Activated naive CD8-positive, alpha-beta T cell treated with anti-CD3 and anti-CD28 coated beads, Interleukin-2, amount 10 ng/mL, durations not matched to agents 7 days and 5 days (primary cell): ENCODE data around the gene CXCR6. TPM values are rescaled to one million over a fixed set of nuclear protein-coding genes. Genes with fewer than 3 reads are reported as not detected.

ENCODE experiments used
- ATAC-seq: fragments of 150-1000 bp; cut with Tn5 transposase; one replicate; pipeline ENCODE4 v1.10.0; 2021; ENCODE audit warnings: low read depth, moderate library complexity
- POLR2A ChIA-PET: fragments of 350-600 bp; sonication (Branson Sonifier 250); formaldehyde crosslinking; loops from one replicate; lab custom pipeline; 2021; ENCODE audit warnings: antibody characterized with exemption; lab: Charles Lee
- DNase-seq: peaks from one replicate; pipeline ENCODE4 v3.0.0; 2021
- H3K27ac Mint-ChIP-seq: one replicate; pipeline ENCODE4 v1.8.0; 2022; ENCODE audit warnings: mild to moderate bottlenecking, mixed read lengths
- H3K27me3 Mint-ChIP-seq: one replicate; pipeline ENCODE4 v1.8.0; 2022; ENCODE audit warnings: mild to moderate bottlenecking, moderate library complexity, mixed read lengths
- H3K36me3 Mint-ChIP-seq: one replicate; pipeline ENCODE4 v1.8.0; 2021; ENCODE audit warnings: mild to moderate bottlenecking, mixed read lengths
- H3K4me1 Mint-ChIP-seq: one replicate; pipeline ENCODE4 v1.8.0; 2021; ENCODE audit warnings: mixed read lengths
- H3K4me3 Mint-ChIP-seq: one replicate; pipeline ENCODE4 v1.8.0; 2022; ENCODE audit warnings: mild to moderate bottlenecking, moderate library complexity, mixed read lengths
- H3K9me3 Mint-ChIP-seq: one replicate; pipeline ENCODE4 v1.8.0; 2021; ENCODE audit warnings: mixed read lengths
- total RNA-seq, 2 experiments: library from RNA; stranded (reverse); gene quantifications; one replicate each; pipeline ENCODE4 v1.2.3, GENCODE V29; 2021

The CXCR6 gene
- total RNA-seq, 2 experiments from 2014 or later, result 12.4 to 13.5 TPM

GRCh38 chr3:45957586-45957985 is 14.3 kb downstream of the CXCR6 start:
- DNase-seq (no peak), ATAC-seq (no peak)
- Mint-ChIP-seq H3K4me1 (peaks cover 44% of the 10 kb centered on the region), H3K4me3 (no peak overlapping the region), H3K9me3 (no peaks in the 10 kb centered on the region), H3K27ac (no peak overlapping the region), H3K27me3 (no peaks in the 10 kb centered on the region), H3K36me3 (peaks cover 93% of the 10 kb centered on the region)
- POLR2A ChIA-PET, result interaction anchor here (1.2 kb wide), 1 partner anchor 14 kb away, joined by 3 read pairs; the partner anchor contains the start of gene CXCR6

GRCh38 chr3:45958321-45958791 is 15.1 kb downstream of the CXCR6 start:
- peaks cover 46% of the 10 kb centered on the region for H3K4me1 Mint-ChIP-seq
- no peaks in the 10 kb centered on the region for H3K27me3 Mint-ChIP-seq
- DNase-seq, result no peak
- POLR2A ChIA-PET, result interaction anchor here (1.2 kb wide), 1 partner anchor 15 kb away, joined by 3 read pairs; the partner anchor contains the start of gene CXCR6
- no peak for ATAC-seq
- no peaks in the 10 kb centered on the region for H3K9me3 Mint-ChIP-seq
- no peak overlapping the region for H3K27ac Mint-ChIP-seq
- H3K4me3 Mint-ChIP-seq, result no peak overlapping the region
- H3K36me3 Mint-ChIP-seq, result peaks cover 93% of the 10 kb centered on the region

DNA sequence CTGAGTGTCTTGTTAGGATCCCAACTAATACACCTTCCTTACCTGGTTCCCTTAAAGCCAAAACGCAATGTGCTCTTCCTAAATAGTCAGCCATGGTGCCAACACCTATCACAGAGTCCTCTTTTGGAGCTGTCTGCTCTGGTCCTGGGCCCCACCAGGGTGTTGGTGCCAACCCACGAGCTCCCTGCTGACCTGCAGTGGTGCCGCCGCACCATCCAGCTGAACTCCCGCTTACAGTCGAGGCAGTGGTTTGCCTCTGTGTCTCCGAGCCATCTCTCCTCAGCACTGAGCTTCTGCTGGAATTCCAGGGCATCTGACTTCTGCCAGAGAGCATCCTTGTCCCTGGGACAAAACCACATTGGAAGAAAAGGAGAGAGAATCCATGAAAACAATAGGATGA is 15.9 kb downstream of the CXCR6 start:
- Mint-ChIP-seq H3K4me3 (no peak overlapping the region), H3K27ac (no peak overlapping the region), H3K4me1 (peaks cover 49% of the 10 kb centered on the region), H3K36me3 (peaks cover 91% of the 10 kb centered on the region), H3K9me3 (no peaks in the 10 kb centered on the region), H3K27me3 (no peaks in the 10 kb centered on the region)
- POLR2A ChIA-PET, result no interaction called here
- ATAC-seq (no peak), DNase-seq (no peak)

DNA sequence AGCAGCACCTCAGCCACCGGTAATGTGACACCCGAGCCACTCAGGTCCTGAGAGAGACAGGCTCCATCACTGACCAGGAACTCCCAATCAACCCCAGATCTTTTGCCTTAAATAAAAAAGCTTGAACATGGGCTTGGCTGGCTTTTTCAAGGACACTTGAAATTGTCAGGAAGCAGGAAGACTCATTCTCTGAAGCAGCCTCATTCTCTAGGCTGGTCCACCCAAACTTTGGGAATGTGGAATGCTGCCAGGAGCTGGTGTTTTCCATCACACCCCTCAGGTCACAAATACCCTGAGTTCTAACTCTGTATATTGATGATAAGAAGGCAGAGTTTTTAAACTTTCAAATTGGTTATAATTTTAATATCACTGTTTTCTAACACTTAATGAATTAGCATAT is 17.0 kb downstream of the CXCR6 start:
- POLR2A ChIA-PET, result interaction anchor here (1.1 kb wide), 1 partner anchor 17 kb away, joined by 3 read pairs; the partner anchor contains the start of gene CXCR6
- ATAC-seq (no peak), DNase-seq (no peak)
- no peak overlapping the region for H3K4me3 Mint-ChIP-seq
- peaks cover 87% of the 10 kb centered on the region for H3K36me3 Mint-ChIP-seq
- no peaks in the 10 kb centered on the region for H3K27me3 Mint-ChIP-seq
- no peaks in the 10 kb centered on the region for H3K9me3 Mint-ChIP-seq
- H3K27ac Mint-ChIP-seq, result no peak overlapping the region
- peaks cover 57% of the 10 kb centered on the region for H3K4me1 Mint-ChIP-seq

DNA sequence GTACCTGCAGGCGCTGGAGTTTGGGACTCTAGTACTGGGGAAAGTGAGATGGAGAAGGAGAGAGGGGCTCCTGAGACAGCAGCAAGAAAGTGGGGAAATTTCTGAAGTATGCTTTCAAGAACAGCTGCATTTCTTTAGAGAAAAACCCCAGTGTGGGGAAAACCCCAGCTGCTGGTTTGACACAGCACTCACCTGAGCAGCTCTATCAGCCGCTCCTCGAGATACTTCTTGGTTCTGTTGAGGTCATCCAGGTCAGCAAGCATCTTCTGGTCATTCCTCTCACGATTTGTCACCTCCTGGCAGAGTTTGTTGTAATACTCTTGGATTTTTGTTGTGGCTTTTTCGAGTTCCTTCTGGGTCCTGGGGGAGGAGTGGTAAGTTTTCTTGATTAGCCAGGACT is 18.8 kb downstream of the CXCR6 start:
- DNase-seq (no peak), ATAC-seq (no peak)
- H3K27ac Mint-ChIP-seq, result peak overlapping the region; percentile 59
- H3K27me3 Mint-ChIP-seq, result no peaks in the 10 kb centered on the region
- peaks cover 81% of the 10 kb centered on the region for H3K36me3 Mint-ChIP-seq
- POLR2A ChIA-PET, result interaction anchor here (0.7 to 2.4 kb wide), 7 partner anchors 11 to 107 kb away, joined by 3 to 18 read pairs (median 3); partner anchors contain the start of genes CXCR6 and FYCO1
- H3K4me1 Mint-ChIP-seq, result peaks cover 70% of the 10 kb centered on the region
- H3K9me3 Mint-ChIP-seq, result no peaks in the 10 kb centered on the region
- H3K4me3 Mint-ChIP-seq, result peak overlapping the region; percentile 35

DNA sequence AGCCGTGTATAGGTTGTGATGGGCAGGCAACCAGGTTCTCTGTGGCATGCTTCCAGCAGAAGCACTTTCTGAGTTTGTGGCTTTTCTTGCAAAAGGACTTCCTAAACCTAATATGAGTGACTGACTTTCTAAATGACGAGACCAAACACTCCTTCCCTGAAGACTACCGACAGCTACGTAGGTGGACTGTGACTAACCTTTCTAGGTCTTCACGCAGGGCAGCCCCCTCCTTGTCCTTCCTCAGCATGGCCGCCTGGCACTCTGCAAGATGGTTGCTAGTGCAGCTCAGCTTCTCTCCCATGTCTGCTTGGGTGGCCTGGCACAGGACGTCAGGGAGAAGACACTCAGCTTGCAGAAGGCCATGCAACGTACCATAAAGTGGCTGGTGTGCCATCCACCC is 20.9 kb downstream of the CXCR6 start:
- peaks cover 77% of the 10 kb centered on the region for H3K36me3 Mint-ChIP-seq
- no peak for DNase-seq
- H3K27ac Mint-ChIP-seq, result peak overlapping the region; percentile 71
- H3K27me3 Mint-ChIP-seq, result no peaks in the 10 kb centered on the region
- POLR2A ChIA-PET, result interaction anchor here (0.7 to 5.1 kb wide), 5 partner anchors 13 to 113 kb away, joined by 3 to 44 read pairs (median 9); partner anchors contain the start of gene CXCR6
- ATAC-seq, result peak; percentile 79
- H3K4me3 Mint-ChIP-seq, result peak overlapping the region; percentile 9
- no peaks in the 10 kb centered on the region for H3K9me3 Mint-ChIP-seq
- H3K4me1 Mint-ChIP-seq, result peaks cover 61% of the 10 kb centered on the region

DNA sequence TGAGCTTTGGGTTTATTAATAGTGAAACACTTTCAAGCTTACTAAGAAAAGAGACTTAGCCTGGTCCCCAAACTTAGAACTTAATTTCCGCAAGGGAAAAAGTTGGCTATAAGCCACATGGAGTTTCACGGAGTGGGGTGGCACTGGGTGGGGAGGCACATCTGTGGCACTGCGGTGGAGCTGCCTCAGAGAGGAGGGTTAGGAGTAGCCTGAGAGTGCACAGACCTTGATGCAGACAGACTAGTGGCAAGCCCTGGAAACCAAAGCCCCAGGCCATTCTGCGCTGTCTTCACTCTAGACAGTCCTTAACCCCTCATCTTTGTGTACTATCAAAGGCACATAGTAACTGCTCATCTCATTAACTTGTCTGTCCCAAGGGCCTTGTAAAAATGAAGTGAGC is 22.0 kb downstream of the CXCR6 start:
- ATAC-seq, result no peak

DNA sequence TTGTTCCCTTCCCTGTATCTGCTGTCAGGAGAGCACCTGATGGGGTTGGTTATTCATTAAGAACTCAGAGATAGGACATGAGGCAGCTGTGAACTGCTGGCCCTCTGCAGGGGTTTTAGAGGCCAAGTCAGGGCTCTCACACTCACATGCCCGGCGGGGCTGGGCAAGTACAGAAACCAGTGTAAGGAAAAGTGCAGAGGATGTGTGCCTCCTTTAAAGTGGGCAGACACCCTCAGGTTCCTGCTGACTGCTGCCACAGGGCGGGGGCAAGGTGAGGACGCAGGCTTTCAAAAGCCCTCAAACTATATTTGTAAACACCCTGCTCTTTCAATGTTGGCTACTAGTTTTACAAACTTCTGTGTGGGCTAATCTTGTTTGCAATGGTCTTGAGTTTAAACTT is 22.4 kb downstream of the CXCR6 start:
- peak overlapping the region; percentile 71 for H3K27ac Mint-ChIP-seq
- H3K4me1 Mint-ChIP-seq, result peaks cover 66% of the 10 kb centered on the region
- no peaks in the 10 kb centered on the region for H3K27me3 Mint-ChIP-seq
- POLR2A ChIA-PET, result interaction anchor here (0.7 to 5.1 kb wide), 8 partner anchors 9 to 30 kb away, joined by 3 to 44 read pairs (median 6); partner anchors contain the start of genes CXCR6 and FYCO1
- peak overlapping the region; percentile 42 for H3K4me3 Mint-ChIP-seq
- peaks cover 77% of the 10 kb centered on the region for H3K36me3 Mint-ChIP-seq
- ATAC-seq (peak; percentile 45), DNase-seq (peak; percentile 41)
- H3K9me3 Mint-ChIP-seq, result no peaks in the 10 kb centered on the region

More for the DNA sequence above, 22.0 kb downstream of the CXCR6 start:
- no peaks in the 10 kb centered on the region for H3K27me3 Mint-ChIP-seq
- peaks cover 63% of the 10 kb centered on the region for H3K4me1 Mint-ChIP-seq
- H3K9me3 Mint-ChIP-seq, result no peaks in the 10 kb centered on the region
- peak overlapping the region; percentile 71 for H3K27ac Mint-ChIP-seq
- peak overlapping the region; percentile 42 for H3K4me3 Mint-ChIP-seq
- POLR2A ChIA-PET, result interaction anchor here (0.9 to 5.1 kb wide), 5 partner anchors 12 to 29 kb away, joined by 3 to 44 read pairs (median 9); partner anchors contain the start of gene CXCR6
- H3K36me3 Mint-ChIP-seq, result peaks cover 76% of the 10 kb centered on the region
- no peak for DNase-seq

DNA sequence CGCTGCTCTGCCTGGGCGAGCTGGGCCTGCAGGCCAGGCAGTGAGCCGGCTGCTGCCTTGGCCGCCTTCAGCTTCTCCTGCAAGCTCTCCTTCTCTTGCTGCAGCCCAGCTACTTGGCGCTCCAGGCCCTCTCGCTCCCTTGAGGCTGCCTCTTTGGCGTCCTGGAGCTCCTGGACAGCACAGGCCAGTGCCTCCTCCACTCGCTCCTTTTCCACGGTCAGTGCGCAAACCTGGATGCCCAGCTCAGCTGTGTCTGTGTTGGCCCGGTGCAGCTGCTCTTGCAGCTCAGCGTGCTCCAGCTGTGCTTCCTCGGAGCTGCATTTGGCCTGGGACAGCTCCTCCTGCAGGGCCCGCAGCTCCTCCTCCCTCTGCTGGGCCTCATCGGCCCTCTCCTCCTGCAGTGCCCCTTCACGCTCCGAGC is 23.1 kb downstream of the CXCR6 start:
- Mint-ChIP-seq H3K9me3 (no peaks in the 10 kb centered on the region), H3K27ac (peak overlapping the region; percentile 71), H3K4me3 (peak overlapping the region; percentile 39), H3K36me3 (peaks cover 74% of the 10 kb centered on the region), H3K27me3 (no peaks in the 10 kb centered on the region), H3K4me1 (peaks cover 71% of the 10 kb centered on the region)
- DNase-seq (no peak), ATAC-seq (no peak)
- POLR2A ChIA-PET, result interaction anchor here (0.6 to 5.1 kb wide), 8 partner anchors 8 to 37 kb away, joined by 3 to 44 read pairs (median 6); partner anchors contain the start of genes CXCR6 and FYCO1

GRCh38 chr3:45966950-45967640 is 23.8 kb downstream of the CXCR6 start:
- Mint-ChIP-seq H3K4me1 (peaks cover 71% of the 10 kb centered on the region), H3K27me3 (no peaks in the 10 kb centered on the region), H3K4me3 (no peak overlapping the region), H3K9me3 (no peaks in the 10 kb centered on the region), H3K27ac (peak overlapping the region; percentile 70), H3K36me3 (peaks cover 74% of the 10 kb centered on the region)
- POLR2A ChIA-PET, result interaction anchor here (0.7 to 5.1 kb wide), 5 partner anchors 10 to 28 kb away, joined by 3 to 44 read pairs (median 15); partner anchors contain the start of gene FYCO1
- ATAC-seq (no peak), DNase-seq (no peak)

DNA sequence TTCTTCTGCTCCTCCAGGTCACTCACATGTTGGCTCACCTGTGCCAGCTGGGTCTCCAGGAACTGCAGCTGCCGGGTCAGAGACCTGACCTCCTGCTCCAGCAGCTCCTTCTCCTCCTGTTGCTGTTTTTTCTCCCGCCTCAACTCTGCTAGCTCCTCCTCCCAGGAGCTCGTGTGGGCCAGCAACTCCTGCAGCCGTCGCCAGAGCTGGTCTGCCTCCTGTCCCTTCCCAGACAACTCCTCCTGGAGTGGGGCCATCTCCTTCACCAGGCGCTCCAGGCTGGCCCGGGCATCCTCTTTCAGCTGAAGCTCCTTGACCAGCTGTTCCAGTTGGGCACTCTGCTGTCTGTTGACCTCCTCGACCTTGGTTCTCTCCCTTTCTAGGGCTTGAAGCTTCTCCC is 24.5 kb downstream of the CXCR6 start:
- H3K36me3 Mint-ChIP-seq, result peaks cover 70% of the 10 kb centered on the region
- POLR2A ChIA-PET, result interaction anchor here (2.9 to 5.1 kb wide), 3 partner anchors 9 to 27 kb away, joined by 15 to 44 read pairs (median 22); partner anchors contain the start of gene FYCO1
- H3K4me1 Mint-ChIP-seq, result peaks cover 70% of the 10 kb centered on the region
- no peaks in the 10 kb centered on the region for H3K9me3 Mint-ChIP-seq
- H3K4me3 Mint-ChIP-seq, result no peak overlapping the region
- no peaks in the 10 kb centered on the region for H3K27me3 Mint-ChIP-seq
- DNase-seq (no peak), ATAC-seq (no peak)
- H3K27ac Mint-ChIP-seq, result peak overlapping the region; percentile 70

- H3K4me3 Mint-ChIP-seq, result no peak overlapping the region
Observed at GRCh38 chr3:45968149-45968548, 24.9 kb downstream of the CXCR6 start.

DNA sequence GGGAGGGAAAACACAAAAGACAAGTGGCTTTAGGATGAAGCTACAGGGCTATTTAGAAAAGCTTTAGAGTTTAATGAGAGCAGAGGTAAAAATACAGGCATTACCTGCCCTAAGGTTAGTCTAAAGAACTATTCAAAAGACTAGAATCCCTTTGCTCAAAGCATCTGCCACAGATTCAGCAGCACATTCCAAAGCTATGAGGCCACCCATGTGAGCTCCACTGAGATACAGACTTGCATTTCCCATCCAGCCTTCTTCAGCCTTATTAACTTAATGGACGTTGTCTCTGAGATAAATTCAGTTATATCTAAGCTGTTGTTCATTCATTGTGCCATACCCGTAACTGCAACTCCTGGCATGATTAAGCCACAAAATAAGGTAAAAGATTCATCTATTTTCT is 25.4 kb downstream of the CXCR6 start:
- Mint-ChIP-seq H3K27me3 (no peaks in the 10 kb centered on the region), H3K27ac (no peak overlapping the region), H3K9me3 (no peaks in the 10 kb centered on the region), H3K4me1 (peaks cover 70% of the 10 kb centered on the region), H3K36me3 (peaks cover 65% of the 10 kb centered on the region), H3K4me3 (no peak overlapping the region)
- DNase-seq (no peak), ATAC-seq (no peak)
- POLR2A ChIA-PET, result interaction anchor here (1.0 to 5.1 kb wide), 3 partner anchors 17 to 108 kb away, joined by 6 to 44 read pairs (median 15); partner anchors contain the start of gene FYCO1

More at GRCh38 chr3:45968149-45968548, 24.9 kb downstream of the CXCR6 start:
- no peaks in the 10 kb centered on the region for H3K9me3 Mint-ChIP-seq
- peaks cover 70% of the 10 kb centered on the region for H3K4me1 Mint-ChIP-seq
- no peaks in the 10 kb centered on the region for H3K27me3 Mint-ChIP-seq
- ATAC-seq, result no peak
- peaks cover 66% of the 10 kb centered on the region for H3K36me3 Mint-ChIP-seq
- no peak for DNase-seq
- H3K27ac Mint-ChIP-seq, result no peak overlapping the region
- POLR2A ChIA-PET, result interaction anchor here (2.9 to 5.1 kb wide), 2 partner anchors 17 to 27 kb away, joined by 15 to 44 read pairs; partner anchors contain the start of gene FYCO1
